ENCODE data around the gene LSM6.

LSM6 gene

GRCh38 chr4:146186041-146186440 is 10.5 kb downstream of the LSM6 start:
- no peak for DNase-seq (ENCODE audit: low spot score)

DNA sequence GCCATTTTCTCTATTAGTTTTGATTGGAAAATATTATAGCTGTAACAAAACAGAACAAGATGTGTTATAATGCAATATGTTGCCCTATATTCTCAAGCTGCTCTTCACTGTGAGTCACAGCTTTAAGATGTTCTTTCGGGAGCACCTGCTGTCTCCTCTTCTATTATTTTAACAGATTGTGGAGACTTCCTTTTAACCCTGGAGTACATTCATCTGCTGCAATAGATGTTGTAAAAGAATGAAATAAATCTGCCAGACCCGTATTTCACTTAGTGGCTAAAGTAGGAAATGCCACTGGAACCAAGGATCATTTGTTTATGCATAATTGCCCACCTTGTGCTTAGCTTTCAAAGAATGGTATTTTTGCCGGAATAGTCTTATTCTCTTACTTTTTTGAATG is 11.1 kb downstream of the LSM6 start:
- DNase-seq (ENCODE audit: low spot score): no peak

DNA sequence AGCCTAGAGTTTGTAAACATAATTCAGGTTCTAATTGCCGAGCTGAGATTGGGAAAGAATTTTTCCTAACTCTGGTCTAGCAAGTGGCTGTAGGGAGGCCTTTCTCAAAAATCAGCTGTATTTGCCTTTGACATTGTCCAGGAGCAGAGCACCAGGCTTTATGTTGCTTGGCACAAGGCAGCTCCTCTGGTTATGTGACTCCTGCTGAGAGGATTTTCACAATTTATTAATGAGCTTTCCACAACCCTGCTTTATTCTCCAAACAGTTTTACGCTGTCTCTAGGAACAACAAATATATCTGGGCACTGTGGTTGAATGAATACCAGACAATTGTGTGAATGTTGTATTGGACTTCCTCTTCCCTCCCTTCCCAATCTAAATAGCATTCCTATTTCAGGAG is 14.9 kb downstream of the LSM6 start:
- DNase-seq (ENCODE audit: low spot score): no peak

GRCh38 chr4:146191766-146192458 is 16.4 kb downstream of the LSM6 start:
- no peak for DNase-seq (ENCODE audit: low spot score)

GRCh38 chr4:146193628-146194027 is 18.1 kb downstream of the LSM6 start:
- DNase-seq (ENCODE audit: low spot score): no peak

DNA sequence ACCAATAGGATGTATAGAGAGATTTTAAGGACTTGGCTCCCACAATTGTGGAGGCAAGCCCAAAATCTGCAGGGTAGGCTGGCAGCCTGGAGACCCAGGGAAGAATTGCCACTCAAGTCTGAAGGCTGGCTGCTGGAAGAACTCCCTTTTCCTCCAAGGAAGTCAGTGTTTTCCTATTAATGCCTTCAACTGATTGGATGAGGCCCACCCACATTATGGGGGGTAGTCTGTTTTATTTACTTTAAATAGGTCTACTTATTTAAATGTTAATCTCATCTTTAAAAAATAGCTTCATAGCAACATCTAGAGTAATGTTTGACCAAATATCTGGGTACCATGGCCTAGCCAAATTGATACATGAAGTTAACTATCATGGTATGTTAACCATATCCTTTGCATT is 18.7 kb downstream of the LSM6 start:
- DNase-seq (ENCODE audit: low spot score): no peak

GRCh38 chr4:146202665-146203064 is 27.1 kb downstream of the LSM6 start:
- no peak for DNase-seq (ENCODE audit: low spot score)

DNA sequence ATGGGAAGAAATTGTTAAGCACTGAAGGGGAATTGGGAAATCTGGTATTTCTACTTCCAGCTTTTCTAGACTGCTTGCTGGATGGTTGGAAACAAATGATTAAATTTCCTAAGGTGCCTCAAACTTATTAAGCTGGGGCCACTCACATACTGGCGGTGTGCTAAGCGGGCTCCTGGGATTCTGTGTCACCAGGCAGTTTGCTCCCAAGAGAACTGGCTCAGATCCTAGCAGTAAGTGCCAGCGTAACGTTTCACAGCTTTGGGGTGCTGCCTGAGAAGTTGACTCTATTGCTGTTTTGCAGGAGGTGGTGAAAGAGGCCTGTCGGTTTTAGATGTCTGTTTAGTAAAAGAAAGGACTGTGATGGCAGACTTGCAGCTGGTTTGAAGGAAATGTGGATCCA is 31.9 kb downstream of the LSM6 start:
- DNase-seq (ENCODE audit: low spot score): no peak

GRCh38 chr4:146210890-146211289 is 35.4 kb downstream of the LSM6 start:
- DNase-seq (ENCODE audit: low spot score): no peak

DNA sequence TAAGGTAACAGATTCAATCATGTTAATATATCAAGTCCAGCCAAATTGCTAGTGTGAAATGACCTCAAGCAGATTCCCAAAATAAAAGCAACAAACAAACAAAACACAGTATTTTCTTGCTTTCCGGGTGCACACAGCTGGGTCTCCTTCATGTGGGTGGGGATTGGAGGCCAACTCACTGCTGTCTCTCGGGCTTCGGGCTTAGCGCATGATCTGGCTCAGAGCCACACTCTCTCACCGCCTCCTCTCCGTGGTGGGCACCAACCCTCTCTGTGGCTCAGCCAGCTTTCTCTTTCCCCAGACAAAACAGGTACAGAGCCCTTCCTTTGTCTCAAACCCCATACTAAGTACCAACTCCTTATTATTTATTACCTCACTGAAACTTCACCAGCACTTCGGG is 35.9 kb downstream of the LSM6 start:
- no peak for DNase-seq (ENCODE audit: low spot score)

DNA sequence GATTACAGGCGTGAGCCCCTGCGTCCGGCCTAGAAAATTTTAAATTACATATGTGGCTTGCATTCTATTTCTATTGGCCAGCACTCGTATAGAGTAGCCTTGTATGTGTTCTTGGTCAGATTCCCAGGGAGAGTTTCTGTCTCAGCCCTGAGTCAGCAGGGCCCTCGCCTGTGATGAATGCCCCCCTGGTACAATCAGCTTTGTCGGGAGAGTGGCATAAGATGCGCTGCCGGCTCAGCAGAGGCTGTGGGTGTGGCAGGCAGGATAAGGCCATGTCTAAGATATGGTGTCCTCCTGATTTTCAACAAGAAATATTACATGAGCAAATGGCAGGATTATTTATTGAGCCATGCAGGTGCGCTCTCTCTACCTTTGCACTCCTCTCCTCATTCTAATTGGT is 37.3 kb downstream of the LSM6 start:
- DNase-seq (ENCODE audit: low spot score): no peak

- DNase-seq (ENCODE audit: low spot score): no peak
Observed at GRCh38 chr4:146214238-146214637, 38.7 kb downstream of the LSM6 start, which contains the start of gene REELD1. REELD1 (plus strand) TSS chr4:146214538; CDS start chr4:146216953, 2,415 bp downstream.

DNA sequence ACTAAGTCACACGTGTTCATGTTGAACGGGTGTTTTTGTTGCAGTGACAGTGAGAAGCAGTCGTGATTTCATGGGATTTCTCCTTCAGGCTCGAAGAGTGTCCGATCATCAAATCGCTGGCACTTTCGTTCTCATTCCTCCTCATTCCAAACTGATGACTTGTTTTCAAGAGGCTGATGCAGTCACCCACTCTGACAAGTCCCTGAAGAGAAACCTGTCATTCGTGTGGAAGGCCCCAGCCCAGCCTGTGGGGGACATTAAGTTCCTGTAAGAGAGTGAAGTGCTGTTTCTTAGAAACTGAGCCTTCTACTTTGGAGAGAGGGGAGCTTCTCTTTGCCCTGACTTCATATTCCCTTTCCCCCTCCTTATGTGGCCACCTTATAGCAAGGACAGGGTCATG is 46.8 kb downstream of the LSM6 start:
- peak; percentile 24 for DNase-seq (ENCODE audit: low spot score)

- DNase-seq (ENCODE audit: low spot score): no peak
Observed at GRCh38 chr4:146224326-146224966, 48.9 kb downstream of the LSM6 start.

- DNase-seq (ENCODE audit: low spot score): no peak
Observed at GRCh38 chr4:146229406-146229805, 53.9 kb downstream of the LSM6 start.

GRCh38 chr4:146232131-146232722 is 56.7 kb downstream of the LSM6 start:
- DNase-seq (ENCODE audit: low spot score): peak; percentile 46

- no peak for DNase-seq (ENCODE audit: low spot score)
Observed at GRCh38 chr4:146235654-146236177, 60.2 kb downstream of the LSM6 start.

GRCh38 chr4:146236216-146236615 is 60.7 kb downstream of the LSM6 start:
- DNase-seq (ENCODE audit: low spot score): no peak

GRCh38 chr4:146237092-146237491 is 61.6 kb downstream of the LSM6 start:
- no peak for DNase-seq (ENCODE audit: low spot score)

- DNase-seq (ENCODE audit: low spot score): no peak
Observed at GRCh38 chr4:146238107-146238506, 62.6 kb downstream of the LSM6 start.

All from LoVo (cell line).